Karpas-422 (cell line): ENCODE data around the gene SPAG9. TPM values are rescaled to one million over a fixed set of nuclear protein-coding genes. Genes with fewer than 3 reads are reported as not detected.

Source experiments
- DNase-seq: peaks from one replicate; pipeline ENCODE4 v3.0.0-alpha.2; 2015
- H2AFZ ChIP-seq: fragments of 200-600 bp; sonication (generic); 2 replicates; pipeline ENCODE4 v1.6.1; 2014; ENCODE audit warnings: antibody characterized with exemption, low read length, mixed read lengths
- H3K27ac ChIP-seq: fragments of 200-600 bp; sonication (generic); 2 replicates; pipeline ENCODE4 v1.5.1; 2014; ENCODE audit warnings: mild to moderate bottlenecking, low read length, moderate library complexity
- H3K27me3 ChIP-seq: fragments of 200-600 bp; sonication (generic); 2 replicates; pipeline ENCODE4 v1.6.1; 2014; ENCODE audit warnings: low read length, mixed read lengths
- H3K36me3 ChIP-seq: fragments of 200-600 bp; sonication (generic); 2 replicates; pipeline ENCODE4 v1.6.1; 2014; ENCODE audit warnings: low read length, mixed read lengths; ENCODE audit not compliant: insufficient read depth
- H3K4me1 ChIP-seq: fragments of 200-600 bp; sonication (generic); 2 replicates; pipeline ENCODE4 v1.6.1; 2014; ENCODE audit warnings: mild to moderate bottlenecking, low read length, mixed read lengths
- H3K4me2 ChIP-seq: fragments of 200-600 bp; sonication (generic); 2 replicates; pipeline ENCODE4 v1.6.1; 2014; ENCODE audit warnings: low read length, low read depth, mild to moderate bottlenecking; ENCODE audit not compliant: poor library complexity, severe bottlenecking
- H3K4me3 ChIP-seq: fragments of 200-600 bp; sonication (generic); 2 replicates; pipeline ENCODE4 v1.5.1; 2014; ENCODE audit warnings: mild to moderate bottlenecking, antibody characterized with exemption, low read length, mixed read lengths
- H3K79me2 ChIP-seq: fragments of 200-600 bp; sonication (generic); 2 replicates; pipeline ENCODE4 v1.6.1; 2014; ENCODE audit warnings: mild to moderate bottlenecking, low read length, mixed read lengths
- H3K9ac ChIP-seq: fragments of 200-600 bp; sonication (generic); 2 replicates; pipeline ENCODE4 v1.6.0; 2014; ENCODE audit warnings: low read length
- H3K9me2 ChIP-seq: fragments of 200-600 bp; sonication (generic), shearing (Covaris generic); replicated peaks from 2 replicates; pipeline ENCODE4 v1.6.0; 2014; ENCODE audit warnings: mild to moderate bottlenecking, low read length, moderate library complexity; ENCODE audit not compliant: insufficient read depth
- H3K9me3 ChIP-seq: fragments of 300-700, 200-600 bp; sonication (generic); 2 replicates; pipeline ENCODE4 v1.6.1; 2014; ENCODE audit warnings: low read length, mixed read lengths
- H4K20me1 ChIP-seq: fragments of 200-600 bp; sonication (generic); 2 replicates; pipeline ENCODE4 v1.6.1; 2014; ENCODE audit warnings: mild to moderate bottlenecking, antibody characterized with exemption, low read length, low read depth; ENCODE audit not compliant: insufficient read depth
- total RNA-seq: library from RNA; depleted of rRNA; stranded (reverse); fragments of >200 nt; shearing (Covaris generic); gene quantifications from 2 replicates; pipeline ENCODE4 v1.2.3, GENCODE V29; 2014; ENCODE audit warnings: low replicate concordance; rRNA removed

Gene SPAG9
- total RNA-seq, 1 experiment from 2014 or later, result 62.4 TPM

DNA sequence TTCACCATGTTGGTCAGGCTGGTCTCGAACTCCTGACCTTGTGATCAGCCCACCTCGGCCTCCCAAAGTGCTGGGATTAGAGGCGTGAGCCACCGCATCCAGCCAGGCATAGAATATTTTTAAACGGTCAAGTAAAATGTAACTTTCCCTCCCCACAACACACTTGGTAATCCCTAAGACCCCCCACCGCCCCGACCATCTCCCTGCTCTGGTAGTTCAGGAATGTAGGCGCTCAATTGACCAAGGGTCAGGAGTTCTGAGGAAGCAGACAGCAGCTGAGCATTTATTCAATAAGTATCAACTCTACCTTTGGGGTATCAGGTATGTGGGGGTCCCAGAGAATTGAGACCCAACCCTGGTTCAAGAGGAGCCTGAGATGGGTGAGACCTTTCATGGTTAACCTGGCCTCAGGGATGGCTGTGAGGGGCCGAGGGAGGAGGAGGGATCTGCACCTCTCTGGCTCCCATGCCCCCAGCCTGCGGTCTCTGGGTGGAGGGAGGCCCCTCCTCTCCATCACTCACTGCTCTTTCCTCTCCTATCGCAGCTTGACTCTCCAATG lies 206.1 kb downstream of the SPAG9 start:
- no peaks in the 10 kb centered on the region for H3K27me3 ChIP-seq
- peaks cover 9% of the 10 kb centered on the region for H3K4me1 ChIP-seq
- H4K20me1 ChIP-seq, result no peaks in the 10 kb centered on the region
- no peaks in the 10 kb centered on the region for H3K9me3 ChIP-seq
- H2AFZ ChIP-seq, result no peak overlapping the region
- no peak overlapping the region for H3K9ac ChIP-seq
- H3K9me2 ChIP-seq, result no peaks in the 10 kb centered on the region
- H3K4me3 ChIP-seq, result no peak overlapping the region
- H3K36me3 ChIP-seq, result no peaks in the 10 kb centered on the region
- DNase-seq, result no peak
- no peaks in the 10 kb centered on the region for H3K79me2 ChIP-seq
- H3K27ac ChIP-seq, result no peak overlapping the region
- no peak overlapping the region for H3K4me2 ChIP-seq

DNA sequence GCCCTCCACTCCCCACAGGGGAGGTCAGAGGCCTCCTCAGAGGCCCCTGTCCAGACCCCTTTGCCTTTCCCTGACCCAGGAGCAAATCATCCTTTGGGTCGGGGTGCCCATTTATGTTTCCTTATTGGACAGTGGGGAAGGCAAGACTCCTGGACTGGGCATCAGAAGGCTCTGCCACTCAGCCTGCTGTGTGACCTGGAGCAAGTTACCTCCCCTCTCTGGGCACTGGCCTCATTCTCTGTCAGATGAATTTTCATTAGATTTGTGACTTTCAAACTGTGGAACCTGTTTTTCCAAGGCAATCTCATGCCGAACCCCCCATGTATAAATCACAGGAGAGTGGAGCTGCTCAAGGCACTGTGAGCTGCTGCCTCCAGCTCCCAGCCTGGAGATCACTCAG lies 207.5 kb downstream of the SPAG9 start:
- Histone ChIP-seq H3K79me2 (no peaks in the 10 kb centered on the region), H3K27ac (no peak overlapping the region), H3K4me3 (no peak overlapping the region), H2AFZ (no peak overlapping the region), H3K36me3 (no peaks in the 10 kb centered on the region), H3K9me2 (no peaks in the 10 kb centered on the region), H3K9me3 (no peaks in the 10 kb centered on the region), H3K27me3 (no peaks in the 10 kb centered on the region), H3K4me1 (peaks cover 9% of the 10 kb centered on the region), H3K4me2 (no peak overlapping the region), H3K9ac (no peak overlapping the region), H4K20me1 (no peaks in the 10 kb centered on the region)
- DNase-seq, result no peak

Other genes with a start within 250 kb of the SPAG9 start
- gene NME1, start 32.7 kb upstream of the SPAG9 start, total RNA-seq, result 148 and 201 TPM in 2 replicates
- gene NME2, start 45.5 kb upstream of the SPAG9 start, total RNA-seq, result 737 and 848 TPM in 2 replicates
- gene MBTD1, start 139.2 kb upstream of the SPAG9 start, total RNA-seq, result 28.5 and 41.3 TPM in 2 replicates
- gene UTP18, start 139.7 kb upstream of the SPAG9 start, total RNA-seq, result 33.7 and 50.8 TPM in 2 replicates